ENCODE measurements around the gene SH3D21.

SH3D21 gene

DNA sequence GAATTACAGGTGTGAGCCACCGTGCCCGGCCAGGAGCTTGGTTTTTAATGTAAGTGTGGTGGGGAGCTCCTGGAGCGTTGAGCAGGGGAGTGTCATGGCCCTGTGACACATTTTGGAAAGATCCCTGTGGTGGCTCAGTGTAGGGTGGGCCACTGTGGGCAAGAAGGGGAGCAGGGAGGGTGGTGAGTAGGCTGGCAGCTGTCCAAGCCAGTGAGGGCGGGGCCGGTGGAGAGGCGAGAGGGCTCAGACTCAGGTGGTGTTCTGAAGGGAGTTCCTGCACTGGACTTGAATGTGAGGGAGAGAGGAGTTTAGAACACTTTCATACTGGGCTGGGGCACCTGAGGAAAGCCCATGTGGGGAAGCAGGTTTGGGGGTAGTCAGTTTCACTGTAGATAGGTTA lies 20.3 kb downstream of the SH3D21 start:
- Histone ChIP-seq H3F3A (ENCODE audit: insufficient read depth) (no peaks in the 10 kb centered on the region), H3K36me3 (ENCODE audit: low read length) (no peaks in the 10 kb centered on the region), H3K27me3 (ENCODE audit: low read length) (no peaks in the 10 kb centered on the region), H3K9ac (ENCODE audit: low read length) (no peak overlapping the region), H3K4me2 (ENCODE audit: low read depth, low read length, poor library complexity, severe bottlenecking) (no peak overlapping the region), H3K79me2 (ENCODE audit: insufficient read depth, low read length) (no peaks in the 10 kb centered on the region), H3K9me3 (ENCODE audit: insufficient read depth, low read length) (no peaks in the 10 kb centered on the region), H3K4me3 (ENCODE audit: insufficient read depth, low read length, poor library complexity, severe bottlenecking) (no peak overlapping the region), H3K27ac (ENCODE audit: low read depth, low read length) (no peak overlapping the region), H3K9me2 (replicated peaks; ENCODE audit: insufficient read depth, low read length) (no peaks in the 10 kb centered on the region), H2AFZ (ENCODE audit: low read depth, low read length, severe bottlenecking) (no peak overlapping the region), H4K20me1 (ENCODE audit: low read depth, low read length) (no peaks in the 10 kb centered on the region)
- TF ChIP-seq EZH2phosphoT487 (conservative IDR thresholded peaks at IDR 0.05; ENCODE audit: low read length), result no peak
- TF ChIP-seq, protein P1, sequence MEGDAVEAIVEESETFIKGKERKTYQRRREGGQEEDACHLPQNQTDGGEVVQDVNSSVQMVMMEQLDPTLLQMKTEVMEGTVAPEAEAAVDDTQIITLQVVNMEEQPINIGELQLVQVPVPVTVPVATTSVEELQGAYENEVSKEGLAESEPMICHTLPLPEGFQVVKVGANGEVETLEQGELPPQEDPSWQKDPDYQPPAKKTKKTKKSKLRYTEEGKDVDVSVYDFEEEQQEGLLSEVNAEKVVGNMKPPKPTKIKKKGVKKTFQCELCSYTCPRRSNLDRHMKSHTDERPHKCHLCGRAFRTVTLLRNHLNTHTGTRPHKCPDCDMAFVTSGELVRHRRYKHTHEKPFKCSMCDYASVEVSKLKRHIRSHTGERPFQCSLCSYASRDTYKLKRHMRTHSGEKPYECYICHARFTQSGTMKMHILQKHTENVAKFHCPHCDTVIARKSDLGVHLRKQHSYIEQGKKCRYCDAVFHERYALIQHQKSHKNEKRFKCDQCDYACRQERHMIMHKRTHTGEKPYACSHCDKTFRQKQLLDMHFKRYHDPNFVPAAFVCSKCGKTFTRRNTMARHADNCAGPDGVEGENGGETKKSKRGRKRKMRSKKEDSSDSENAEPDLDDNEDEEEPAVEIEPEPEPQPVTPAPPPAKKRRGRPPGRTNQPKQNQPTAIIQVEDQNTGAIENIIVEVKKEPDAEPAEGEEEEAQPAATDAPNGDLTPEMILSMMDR (IDR thresholded peaks at IDR 0.05; ENCODE audit: insufficient read depth, low read length, poor library complexity, severe bottlenecking), result no peak

DNA sequence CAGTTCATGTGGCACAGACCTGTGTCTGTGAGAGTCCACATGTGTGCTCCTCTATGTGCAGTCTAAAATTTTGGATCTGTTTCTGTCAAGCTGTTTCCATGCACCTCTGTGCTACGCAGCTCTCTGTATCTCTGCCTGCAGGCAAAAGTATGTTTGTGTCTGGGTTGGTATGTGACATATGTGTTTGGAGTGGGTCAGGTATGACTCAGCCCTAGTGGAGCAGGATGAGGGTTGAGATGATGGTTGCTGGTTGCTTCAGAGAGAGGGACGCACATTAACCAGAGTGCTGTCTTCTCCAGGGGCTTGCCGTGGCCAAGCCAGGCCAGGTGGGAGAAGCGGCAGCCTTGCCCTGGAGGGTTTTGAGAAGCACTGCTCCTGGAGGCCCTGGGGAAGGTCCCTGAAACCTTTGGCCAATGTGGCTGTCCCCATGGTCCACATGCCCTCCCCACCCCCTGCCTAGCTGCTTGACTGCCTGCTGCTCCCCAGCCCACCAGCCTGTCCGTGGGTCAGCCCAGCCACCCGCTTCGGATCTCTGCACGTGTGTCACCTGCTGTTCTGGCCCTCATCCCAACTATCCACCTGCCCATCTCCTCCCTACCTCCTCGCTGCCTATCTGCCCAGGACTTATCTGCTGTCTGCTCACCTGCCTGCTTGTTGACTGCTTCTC lies 21.4 kb downstream of the SH3D21 start:
- H3F3A ChIP-seq (ENCODE audit: insufficient read depth), result no peaks in the 10 kb centered on the region
- no peaks in the 10 kb centered on the region for H4K20me1 ChIP-seq (ENCODE audit: low read depth, low read length)
- TF ChIP-seq, protein P1 (IDR thresholded peaks at IDR 0.05; ENCODE audit: insufficient read depth, low read length, poor library complexity, severe bottlenecking), result no peak
- TF ChIP-seq EZH2phosphoT487 (conservative IDR thresholded peaks at IDR 0.05; ENCODE audit: low read length), result no peak
- H3K4me3 ChIP-seq (ENCODE audit: insufficient read depth, low read length, poor library complexity, severe bottlenecking), result no peak overlapping the region
- no peaks in the 10 kb centered on the region for H3K36me3 ChIP-seq (ENCODE audit: low read length)
- no peak overlapping the region for H3K4me2 ChIP-seq (ENCODE audit: low read depth, low read length, poor library complexity, severe bottlenecking)
- H3K79me2 ChIP-seq (ENCODE audit: insufficient read depth, low read length), result no peaks in the 10 kb centered on the region
- H3K9ac ChIP-seq (ENCODE audit: low read length), result no peak overlapping the region
- no peaks in the 10 kb centered on the region for H3K9me3 ChIP-seq (ENCODE audit: insufficient read depth, low read length)
- H3K27ac ChIP-seq (ENCODE audit: low read depth, low read length), result no peak overlapping the region
- no peaks in the 10 kb centered on the region for H3K27me3 ChIP-seq (ENCODE audit: low read length)
- H2AFZ ChIP-seq (ENCODE audit: low read depth, low read length, severe bottlenecking), result no peak overlapping the region
- no peaks in the 10 kb centered on the region for H3K9me2 ChIP-seq (replicated peaks; ENCODE audit: insufficient read depth, low read length)

DNA sequence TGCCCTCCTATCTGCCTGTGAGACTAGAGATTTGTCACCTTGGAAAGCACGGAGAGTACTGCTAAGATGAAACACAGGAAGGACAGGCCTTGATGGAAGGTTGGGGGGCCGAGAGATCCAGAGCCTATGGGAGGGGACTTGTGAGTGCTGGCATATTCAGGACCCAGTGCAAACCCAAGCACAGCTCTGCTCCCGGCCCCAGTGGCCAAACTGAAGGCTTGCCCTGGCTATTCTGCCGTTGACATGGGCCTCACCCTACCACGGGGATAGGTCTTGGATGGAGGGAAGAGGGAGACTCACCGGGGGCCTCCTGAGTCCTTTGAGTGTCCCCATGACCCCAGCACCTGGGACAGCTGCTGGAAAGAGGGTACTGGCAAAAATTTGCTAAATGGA lies 21.9 kb downstream of the SH3D21 start:
- H3K9me3 ChIP-seq (ENCODE audit: insufficient read depth, low read length), result no peaks in the 10 kb centered on the region
- no peak overlapping the region for H3K4me3 ChIP-seq (ENCODE audit: insufficient read depth, low read length, poor library complexity, severe bottlenecking)
- no peaks in the 10 kb centered on the region for H3K36me3 ChIP-seq (ENCODE audit: low read length)
- no peaks in the 10 kb centered on the region for H4K20me1 ChIP-seq (ENCODE audit: low read depth, low read length)
- no peaks in the 10 kb centered on the region for H3K79me2 ChIP-seq (ENCODE audit: insufficient read depth, low read length)
- no peaks in the 10 kb centered on the region for H3F3A ChIP-seq (ENCODE audit: insufficient read depth)
- H3K9me2 ChIP-seq (replicated peaks; ENCODE audit: insufficient read depth, low read length), result no peaks in the 10 kb centered on the region
- H3K27me3 ChIP-seq (ENCODE audit: low read length), result no peaks in the 10 kb centered on the region
- H3K9ac ChIP-seq (ENCODE audit: low read length), result no peak overlapping the region
- no peak for TF ChIP-seq EZH2phosphoT487 (conservative IDR thresholded peaks at IDR 0.05; ENCODE audit: low read length)
- TF ChIP-seq, protein P1 (IDR thresholded peaks at IDR 0.05; ENCODE audit: insufficient read depth, low read length, poor library complexity, severe bottlenecking), result no peak
- H3K4me2 ChIP-seq (ENCODE audit: low read depth, low read length, poor library complexity, severe bottlenecking), result no peak overlapping the region
- H3K27ac ChIP-seq (ENCODE audit: low read depth, low read length), result no peak overlapping the region
- H2AFZ ChIP-seq (ENCODE audit: low read depth, low read length, severe bottlenecking), result no peak overlapping the region

All from SU-DHL-6 (cell line).